LHCN-M2 (cell line): Measurements from ENCODE around the gene DNAJB1. TPM values are rescaled to one million over a fixed set of nuclear protein-coding genes. Genes with fewer than 3 reads are reported as not detected.
A peak's percentile ranks its signal among the peaks of the same experiment; 100 is the strongest.
"Not testable (repeated sequence)": the region's sequence is repeated elsewhere in the genome, so short reads cannot be mapped to it uniquely, and the experiment has no call there.

Source experiments
- DNase-seq: peaks from one replicate; pipeline ENCODE4 v3.0.0-alpha.2; 2012; ENCODE audit warnings: low read depth
- polyA plus RNA-seq: library from polyadenylated mRNA; unstranded; fragments of >200 nt; gene quantifications from one replicate; pipeline ENCODE4 v1.2.1, GENCODE V29; 2012; ENCODE audit warnings: missing spikeins
- total RNA-seq: library from RNA; depleted of rRNA; stranded (reverse); fragments of >200 nt; gene quantifications from 2 replicates; pipeline ENCODE4 v1.2.3, GENCODE V29; 2014; rRNA removed

DNAJB1 gene
- total RNA-seq, result 93.3 and 107 TPM in 2 replicates
- polyA plus RNA-seq, result 75.1 TPM

GRCh38 chr19:14517840-14518505, at the start of gene DNAJB1:
Gene DNAJB1 (minus strand): TSS chr19:14518397. CDS start chr19:14518349, 48 bp downstream.
- peak; percentile 64 for DNase-seq

GRCh38 chr19:14567079-14567478, 48.9 kb upstream of the DNAJB1 start:
- no peak for DNase-seq

GRCh38 chr19:14566712-14567077, 48.5 kb upstream of the DNAJB1 start:
- no peak for DNase-seq

GRCh38 chr19:14565765-14566711, 47.8 kb upstream of the DNAJB1 start:
- DNase-seq, result no peak

- no peak for DNase-seq
These were observed 47.1 kb upstream of the DNAJB1 start for GRCh38 chr19:14565298-14565679.

GRCh38 chr19:14564652-14565297, 46.6 kb upstream of the DNAJB1 start:
- DNase-seq, result not testable (repeated sequence)

GRCh38 chr19:14563989-14564651, 45.9 kb upstream of the DNAJB1 start:
- DNase-seq, result peak; percentile 47

- DNase-seq, result no peak
These were observed 45.4 kb upstream of the DNAJB1 start for GRCh38 chr19:14563590-14563926.

- no peak for DNase-seq
These were observed 44.7 kb upstream of the DNAJB1 start for GRCh38 chr19:14562660-14563589.

- DNase-seq, result peak; percentile 69
These were observed 43.7 kb upstream of the DNAJB1 start for GRCh38 chr19:14561847-14562351.

GRCh38 chr19:14561249-14561648, 43.1 kb upstream of the DNAJB1 start:
- no peak for DNase-seq

GRCh38 chr19:14560776-14561108, 42.5 kb upstream of the DNAJB1 start:
- no peak for DNase-seq

- DNase-seq, result no peak
These were observed 41.9 kb upstream of the DNAJB1 start for GRCh38 chr19:14559916-14560775.

- DNase-seq, result no peak
These were observed 40.3 kb upstream of the DNAJB1 start for GRCh38 chr19:14558370-14559066.

- peak; percentile 76 for DNase-seq
These were observed 38.5 kb upstream of the DNAJB1 start for GRCh38 chr19:14556662-14557188.

GRCh38 chr19:14555918-14556661, 37.9 kb upstream of the DNAJB1 start:
- DNase-seq, result no peak

- no peak for DNase-seq
These were observed 36.2 kb upstream of the DNAJB1 start for GRCh38 chr19:14554382-14554812.

- no peak for DNase-seq
These were observed 35.7 kb upstream of the DNAJB1 start for GRCh38 chr19:14553939-14554243.
